Mesothelial cell of epicardium (in vitro differentiated cells): ENCODE measurements around the gene LVRN. TPM values are rescaled to one million over a fixed set of nuclear protein-coding genes. Genes with fewer than 3 reads are reported as not detected.

ENCODE experiments used
- DNase-seq, 2 experiments: peaks; one replicate each; pipeline ENCODE4 v3.0.0; 2021; ENCODE audit warnings: low spot score in 2 of 2; ENCODE audit not compliant: unreplicated experiment in 2 of 2
- H3K27ac Mint-ChIP-seq: 2 replicates; pipeline ENCODE4 v1.8.0; 2021; ENCODE audit warnings: mixed read lengths
- H3K27me3 Mint-ChIP-seq: 2 replicates; pipeline ENCODE4 v1.8.0; 2021; ENCODE audit warnings: low read depth, mixed read lengths
- H3K36me3 Mint-ChIP-seq: 2 replicates; pipeline ENCODE4 v1.8.0; 2021; ENCODE audit warnings: mixed read lengths
- H3K4me1 Mint-ChIP-seq: 2 replicates; pipeline ENCODE4 v1.8.0; 2021; ENCODE audit warnings: mixed read lengths
- H3K4me3 Mint-ChIP-seq: 2 replicates; pipeline ENCODE4 v1.8.0; 2021; ENCODE audit warnings: mild to moderate bottlenecking, moderate library complexity, mixed read lengths
- H3K9me3 Mint-ChIP-seq: 2 replicates; pipeline ENCODE4 v1.8.0; 2021; ENCODE audit warnings: mixed read lengths
- total RNA-seq: library from RNA; stranded (reverse); gene quantifications from 3 replicates; pipeline ENCODE4 v1.2.1, GENCODE V29; 2021
- TF ChIP-seq, protein P1 (sequence below): fragments of 200-600 bp; sonication (generic); IDR thresholded peaks from one replicate; pipeline ENCODE4 v1.5.0; 2021; ENCODE audit warnings: antibody characterized with exemption; ENCODE audit not compliant: unreplicated experiment

The LVRN gene
- total RNA-seq, 1 donor from 2014 or later = 0.25 TPM

DNA sequence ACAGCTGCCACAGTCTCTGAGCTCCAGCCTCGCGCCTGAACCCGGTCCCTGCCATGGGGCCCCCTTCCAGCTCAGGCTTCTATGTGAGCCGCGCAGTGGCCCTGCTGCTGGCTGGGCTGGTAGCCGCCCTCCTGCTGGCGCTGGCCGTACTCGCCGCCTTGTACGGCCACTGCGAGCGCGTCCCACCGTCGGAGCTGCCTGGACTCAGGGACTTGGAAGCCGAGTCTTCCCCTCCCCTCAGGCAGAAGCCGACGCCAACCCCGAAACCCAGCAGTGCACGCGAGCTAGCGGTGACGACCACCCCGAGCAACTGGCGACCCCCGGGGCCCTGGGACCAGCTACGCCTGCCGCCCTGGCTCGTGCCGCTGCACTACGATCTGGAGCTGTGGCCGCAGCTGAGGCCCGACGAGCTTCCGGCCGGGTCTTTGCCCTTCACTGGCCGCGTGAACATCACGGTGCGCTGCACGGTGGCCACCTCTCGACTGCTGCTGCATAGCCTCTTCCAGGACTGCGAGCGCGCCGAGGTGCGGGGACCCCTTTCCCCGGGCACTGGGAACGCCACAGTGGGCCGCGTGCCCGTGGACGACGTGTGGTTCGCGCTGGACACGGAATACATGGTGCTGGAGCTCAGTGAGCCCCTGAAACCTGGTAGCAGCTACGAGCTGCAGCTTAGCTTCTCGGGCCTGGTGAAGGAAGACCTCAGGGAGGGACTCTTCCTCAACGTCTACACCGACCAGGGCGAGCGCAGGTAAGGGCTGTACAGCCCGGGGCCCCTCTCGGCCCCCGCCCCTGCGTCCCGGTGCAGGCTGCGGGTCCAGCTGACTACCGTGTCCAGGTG lies 509 bp downstream of the LVRN start:
- Mint-ChIP-seq H3K4me3 (peak overlapping the region; percentile 56), H3K27ac (no peak overlapping the region), H3K9me3 (peaks cover 10% of the 10 kb centered on the region), H3K36me3 (no peaks in the 10 kb centered on the region), H3K4me1 (no peaks in the 10 kb centered on the region), H3K27me3 (peaks cover 81% of the 10 kb centered on the region)
- TF ChIP-seq, protein P1, sequence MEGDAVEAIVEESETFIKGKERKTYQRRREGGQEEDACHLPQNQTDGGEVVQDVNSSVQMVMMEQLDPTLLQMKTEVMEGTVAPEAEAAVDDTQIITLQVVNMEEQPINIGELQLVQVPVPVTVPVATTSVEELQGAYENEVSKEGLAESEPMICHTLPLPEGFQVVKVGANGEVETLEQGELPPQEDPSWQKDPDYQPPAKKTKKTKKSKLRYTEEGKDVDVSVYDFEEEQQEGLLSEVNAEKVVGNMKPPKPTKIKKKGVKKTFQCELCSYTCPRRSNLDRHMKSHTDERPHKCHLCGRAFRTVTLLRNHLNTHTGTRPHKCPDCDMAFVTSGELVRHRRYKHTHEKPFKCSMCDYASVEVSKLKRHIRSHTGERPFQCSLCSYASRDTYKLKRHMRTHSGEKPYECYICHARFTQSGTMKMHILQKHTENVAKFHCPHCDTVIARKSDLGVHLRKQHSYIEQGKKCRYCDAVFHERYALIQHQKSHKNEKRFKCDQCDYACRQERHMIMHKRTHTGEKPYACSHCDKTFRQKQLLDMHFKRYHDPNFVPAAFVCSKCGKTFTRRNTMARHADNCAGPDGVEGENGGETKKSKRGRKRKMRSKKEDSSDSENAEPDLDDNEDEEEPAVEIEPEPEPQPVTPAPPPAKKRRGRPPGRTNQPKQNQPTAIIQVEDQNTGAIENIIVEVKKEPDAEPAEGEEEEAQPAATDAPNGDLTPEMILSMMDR = no peak
- DNase-seq = peak in 1 of 2 experiments; percentile 43

DNA sequence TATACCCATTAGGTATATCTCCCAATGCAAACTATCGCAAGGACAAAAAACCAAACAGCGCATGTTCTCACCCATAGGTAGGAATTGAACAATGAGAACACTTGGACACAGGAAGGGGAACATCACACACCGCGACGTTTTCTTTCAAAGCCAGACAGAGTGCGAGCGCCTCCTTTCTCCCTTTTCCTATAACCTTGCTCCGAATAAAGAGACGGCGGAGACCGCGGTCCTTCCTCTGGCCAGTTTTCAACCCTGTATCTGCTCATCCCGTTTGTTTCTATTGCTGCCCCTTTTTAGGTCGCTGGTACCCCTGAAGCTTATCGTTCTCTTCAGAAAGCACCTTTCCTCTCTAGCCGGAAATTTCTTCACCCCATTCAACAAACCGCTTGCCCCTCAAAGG lies 1.3 kb downstream of the LVRN start:
- Mint-ChIP-seq H3K9me3 (peaks cover 9% of the 10 kb centered on the region), H3K27me3 (peaks cover 88% of the 10 kb centered on the region), H3K27ac (no peak overlapping the region), H3K4me3 (peak overlapping the region; percentile 32), H3K36me3 (no peaks in the 10 kb centered on the region), H3K4me1 (no peaks in the 10 kb centered on the region)
- TF ChIP-seq, protein P1 = no peak
- DNase-seq = no peak

- no peak for DNase-seq
- no peaks in the 10 kb centered on the region for H3K4me1 Mint-ChIP-seq
- peaks cover 11% of the 10 kb centered on the region for H3K9me3 Mint-ChIP-seq
- H3K36me3 Mint-ChIP-seq = no peaks in the 10 kb centered on the region
- no peak overlapping the region for H3K27ac Mint-ChIP-seq
- TF ChIP-seq, protein P1 = no peak
- H3K27me3 Mint-ChIP-seq = peaks cover 50% of the 10 kb centered on the region
- no peak overlapping the region for H3K4me3 Mint-ChIP-seq
Observed at GRCh38 chr5:115968770-115969169, 6.5 kb downstream of the LVRN start.

GRCh38 chr5:115977096-115977495 lies 14.8 kb downstream of the LVRN start:
- Mint-ChIP-seq H3K4me3 (no peak overlapping the region), H3K9me3 (peaks cover 21% of the 10 kb centered on the region), H3K4me1 (peaks cover 11% of the 10 kb centered on the region), H3K27me3 (no peaks in the 10 kb centered on the region), H3K36me3 (no peaks in the 10 kb centered on the region), H3K27ac (no peak overlapping the region)
- no peak for DNase-seq
- TF ChIP-seq, protein P1 = no peak

DNA sequence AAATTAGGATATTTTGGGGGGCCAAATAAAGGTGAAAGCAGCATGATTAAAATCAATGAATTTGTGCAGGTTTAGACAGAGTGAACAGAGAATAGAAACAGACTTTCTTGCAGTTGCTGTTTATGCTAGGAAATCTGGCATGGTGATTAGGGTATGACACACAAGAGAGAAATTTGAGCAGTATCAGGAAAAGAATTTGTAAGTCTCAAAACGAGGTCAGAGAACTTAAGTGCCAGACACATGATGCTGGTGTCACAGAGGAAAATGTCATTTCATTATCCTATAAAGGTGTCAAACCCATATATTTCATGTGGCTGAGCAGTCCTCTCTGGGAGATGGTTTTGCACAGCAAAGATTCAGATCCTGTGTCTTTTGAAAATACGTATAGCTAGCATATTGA lies 15.7 kb downstream of the LVRN start:
- no peak for DNase-seq
- Mint-ChIP-seq H3K27me3 (no peaks in the 10 kb centered on the region), H3K27ac (peak overlapping the region; percentile 66), H3K4me1 (peaks cover 11% of the 10 kb centered on the region), H3K36me3 (no peaks in the 10 kb centered on the region), H3K4me3 (no peak overlapping the region), H3K9me3 (peaks cover 21% of the 10 kb centered on the region)
- TF ChIP-seq, protein P1 = no peak
